SH-SY5Y (cell line): ENCODE data around the gene TXNDC2.

Experiments used
- GATA2 ChIP-seq: IDR thresholded peaks from 2 replicates; pipeline ENCODE4 v1.6.1; 2011; ENCODE audit warnings: mild to moderate bottlenecking, low read depth, low read length
- GATA3 ChIP-seq: IDR thresholded peaks from 2 replicates; pipeline ENCODE4 v1.6.1; 2011; ENCODE audit warnings: low read depth, mild to moderate bottlenecking, low read length, moderate library complexity

DNA sequence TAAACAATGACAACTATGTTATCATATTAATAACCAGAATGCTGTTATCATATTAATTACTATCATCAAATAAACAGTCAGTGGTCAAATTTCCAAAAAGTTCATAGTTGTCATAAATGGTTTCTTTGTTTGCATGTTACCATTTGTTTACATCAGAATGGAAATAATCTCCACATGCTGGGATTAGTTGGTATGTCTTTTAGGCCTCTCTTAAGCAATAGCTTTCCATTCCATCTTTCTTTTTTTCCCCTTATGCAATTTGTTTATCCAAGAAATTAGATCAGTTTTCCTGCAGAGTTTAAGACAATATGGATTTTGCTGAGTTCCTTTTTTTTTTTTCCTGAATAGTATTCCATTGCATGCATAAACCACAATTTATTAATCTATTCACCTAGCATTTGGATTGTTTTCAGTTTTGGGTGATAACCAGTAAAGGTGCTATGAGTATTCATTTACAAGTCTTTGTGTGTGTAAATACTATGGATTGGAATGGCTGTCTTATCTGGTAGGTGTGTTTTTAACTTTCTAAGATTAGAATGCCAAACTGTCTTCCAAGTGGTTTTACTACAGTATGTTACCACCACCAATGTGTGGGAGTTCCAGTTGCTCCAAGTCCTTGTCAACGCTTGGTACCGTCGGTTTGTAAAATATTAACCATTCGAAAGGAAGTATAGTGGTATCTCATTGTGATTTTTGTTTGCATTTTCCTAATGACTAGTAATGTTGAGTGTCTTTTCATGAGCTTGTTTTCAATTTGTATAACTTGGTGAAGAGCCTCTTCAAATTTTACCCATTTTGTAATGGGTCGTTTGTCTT lies 33.3 kb upstream of the TXNDC2 start:
- no peak for TF ChIP-seq GATA2
- TF ChIP-seq GATA3: no peak
